ENCODE measurements around the gene ACMSD.
"Not testable (repeated sequence)": the region's sequence is repeated elsewhere in the genome, so short reads cannot be mapped to it uniquely, and the experiment has no call there.

ACMSD gene

GRCh38 chr2:134907441-134908116, 69.2 kb downstream of the ACMSD start:
- H3K9ac ChIP-seq (ENCODE audit: low read depth, low read length); H3K4me1 ChIP-seq (ENCODE audit: control insufficient read depth, insufficient read depth, low read length); H3K27me3 ChIP-seq (ENCODE audit: control insufficient read depth, insufficient read depth, low read length); H3K4me2 ChIP-seq (ENCODE audit: low read length); H3K4me3 ChIP-seq (ENCODE audit: low read length); H3K36me3 ChIP-seq (ENCODE audit: insufficient read depth, low read length); H3K9me3 ChIP-seq (replicated peaks; ENCODE audit: low read length): not testable (repeated sequence)

DNA sequence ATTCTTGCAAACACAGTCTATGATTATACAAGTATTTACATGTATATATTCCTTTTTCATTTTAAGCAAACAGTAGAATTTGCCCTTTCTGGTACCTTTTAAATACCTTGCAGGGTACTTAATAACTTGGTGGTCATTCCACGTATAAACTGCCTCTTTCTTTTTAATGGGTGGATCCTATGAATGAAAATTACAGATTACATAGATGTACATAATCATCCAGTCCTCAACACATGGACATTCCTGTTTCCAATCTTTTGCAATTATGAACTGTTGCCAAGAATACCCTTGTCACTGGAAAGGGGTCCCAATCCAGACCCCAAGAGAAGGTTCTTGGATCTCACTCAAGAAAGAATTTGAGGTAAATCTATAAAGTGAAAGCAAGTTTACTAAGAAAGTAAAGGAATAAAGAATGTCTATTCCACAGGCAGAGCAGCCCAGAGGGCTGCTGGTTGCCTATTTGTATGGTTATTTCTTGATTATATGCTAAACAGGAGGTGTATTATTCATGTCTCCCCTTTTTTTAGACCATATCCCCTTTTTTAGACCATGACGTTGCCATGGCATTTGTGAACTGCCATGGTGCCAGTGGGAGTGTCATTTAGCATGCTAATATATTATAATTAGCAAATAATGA, 72.5 kb downstream of the ACMSD start:
- Histone ChIP-seq H3K9me3 (replicated peaks; ENCODE audit: low read length) (no peaks in the 10 kb centered on the region), H3K27me3 (ENCODE audit: control insufficient read depth, insufficient read depth, low read length) (no peaks in the 10 kb centered on the region), H3K4me2 (ENCODE audit: low read length) (no peak overlapping the region), H3K4me3 (ENCODE audit: low read length) (no peak overlapping the region), H3K4me1 (ENCODE audit: control insufficient read depth, insufficient read depth, low read length) (no peaks in the 10 kb centered on the region), H3K9ac (ENCODE audit: low read depth, low read length) (no peak overlapping the region), H3K36me3 (ENCODE audit: insufficient read depth, low read length) (no peaks in the 10 kb centered on the region)

GRCh38 chr2:134911400-134911785, 73.0 kb downstream of the ACMSD start:
- Histone ChIP-seq H3K4me3 (ENCODE audit: low read length) (no peak overlapping the region), H3K27me3 (ENCODE audit: control insufficient read depth, insufficient read depth, low read length) (no peaks in the 10 kb centered on the region), H3K36me3 (ENCODE audit: insufficient read depth, low read length) (no peaks in the 10 kb centered on the region), H3K4me1 (ENCODE audit: control insufficient read depth, insufficient read depth, low read length) (no peaks in the 10 kb centered on the region), H3K9ac (ENCODE audit: low read depth, low read length) (no peak overlapping the region), H3K9me3 (replicated peaks; ENCODE audit: low read length) (no peaks in the 10 kb centered on the region), H3K4me2 (ENCODE audit: low read length) (no peak overlapping the region)

DNA sequence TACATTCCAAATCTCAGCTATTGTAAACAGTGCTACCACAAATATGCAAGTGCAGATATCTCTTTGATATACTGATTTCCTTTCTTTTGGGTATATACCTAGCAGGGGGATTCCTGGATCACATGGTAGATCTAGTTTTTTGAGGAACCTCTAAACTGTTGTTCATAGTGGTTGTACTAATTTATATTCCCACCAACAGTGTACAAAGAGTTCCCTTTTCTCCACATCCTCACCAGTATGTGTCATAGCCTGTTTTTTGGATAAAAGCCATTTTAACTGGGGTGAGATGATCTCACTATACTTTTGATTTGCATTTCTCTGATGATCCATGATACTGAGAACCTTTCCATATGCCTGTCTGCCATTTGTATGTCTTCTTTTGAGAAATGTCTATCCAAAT, 73.9 kb downstream of the ACMSD start:
- H3K36me3 ChIP-seq (ENCODE audit: insufficient read depth, low read length): no peaks in the 10 kb centered on the region
- no peaks in the 10 kb centered on the region for H3K4me1 ChIP-seq (ENCODE audit: control insufficient read depth, insufficient read depth, low read length)
- H3K4me3 ChIP-seq (ENCODE audit: low read length): no peak overlapping the region
- no peak overlapping the region for H3K9ac ChIP-seq (ENCODE audit: low read depth, low read length)
- no peaks in the 10 kb centered on the region for H3K27me3 ChIP-seq (ENCODE audit: control insufficient read depth, insufficient read depth, low read length)
- no peaks in the 10 kb centered on the region for H3K9me3 ChIP-seq (replicated peaks; ENCODE audit: low read length)
- no peak overlapping the region for H3K4me2 ChIP-seq (ENCODE audit: low read length)

- H3K9ac ChIP-seq (ENCODE audit: low read depth, low read length): peak overlapping the region; percentile 98
Measured at GRCh38 chr2:134917360-134917865, 79.0 kb downstream of the ACMSD start.

GRCh38 chr2:134917888-134918525, 79.6 kb downstream of the ACMSD start:
- H3K4me1 ChIP-seq (ENCODE audit: control insufficient read depth, insufficient read depth, low read length): peaks cover 10% of the 10 kb centered on the region
- no peaks in the 10 kb centered on the region for H3K9me3 ChIP-seq (replicated peaks; ENCODE audit: low read length)
- no peaks in the 10 kb centered on the region for H3K27me3 ChIP-seq (ENCODE audit: control insufficient read depth, insufficient read depth, low read length)
- peak overlapping the region; percentile 98 for H3K9ac ChIP-seq (ENCODE audit: low read depth, low read length)
- H3K36me3 ChIP-seq (ENCODE audit: insufficient read depth, low read length): no peaks in the 10 kb centered on the region
- peak overlapping the region; percentile 85 for H3K4me3 ChIP-seq (ENCODE audit: low read length)
- H3K4me2 ChIP-seq (ENCODE audit: low read length): peak overlapping the region; percentile 84

More at GRCh38 chr2:134917360-134917865, 79.0 kb downstream of the ACMSD start:
- Histone ChIP-seq H3K9me3 (replicated peaks; ENCODE audit: low read length) (no peaks in the 10 kb centered on the region), H3K36me3 (ENCODE audit: insufficient read depth, low read length) (no peaks in the 10 kb centered on the region), H3K4me1 (ENCODE audit: control insufficient read depth, insufficient read depth, low read length) (peaks cover 10% of the 10 kb centered on the region), H3K4me3 (ENCODE audit: low read length) (peak overlapping the region; percentile 85), H3K4me2 (ENCODE audit: low read length) (peak overlapping the region; percentile 84), H3K27me3 (ENCODE audit: control insufficient read depth, insufficient read depth, low read length) (no peaks in the 10 kb centered on the region)

GRCh38 chr2:134918526-134919340, 80.3 kb downstream of the ACMSD start, which contains the start of gene CCNT2:
Gene CCNT2, plus strand, starts transcription at chr2:134918822. Its CDS starts 33 bp downstream, at chr2:134918855.
- no peaks in the 10 kb centered on the region for H3K9me3 ChIP-seq (replicated peaks; ENCODE audit: low read length)
- peak within 1 kb of the TSS; percentile 85 for H3K4me3 ChIP-seq (ENCODE audit: low read length)
- peak within 1 kb of the TSS; percentile 85 for H3K4me2 ChIP-seq (ENCODE audit: low read length)
- no peaks in the 10 kb centered on the region for H3K27me3 ChIP-seq (ENCODE audit: control insufficient read depth, insufficient read depth, low read length)
- peak within 1 kb of the TSS; percentile 98 for H3K9ac ChIP-seq (ENCODE audit: low read depth, low read length)
- no peaks in the 10 kb centered on the region for H3K36me3 ChIP-seq (ENCODE audit: insufficient read depth, low read length)
- H3K4me1 ChIP-seq (ENCODE audit: control insufficient read depth, insufficient read depth, low read length): peaks cover 10% of the 10 kb centered on the region

- Histone ChIP-seq H3K27me3 (ENCODE audit: control insufficient read depth, insufficient read depth, low read length) (no peaks in the 10 kb centered on the region), H3K4me3 (ENCODE audit: low read length) (peak overlapping the region; percentile 85), H3K36me3 (ENCODE audit: insufficient read depth, low read length) (peaks cover under 1% of the 10 kb centered on the region), H3K4me2 (ENCODE audit: low read length) (peak overlapping the region; percentile 85), H3K4me1 (ENCODE audit: control insufficient read depth, insufficient read depth, low read length) (peaks cover 10% of the 10 kb centered on the region), H3K9ac (ENCODE audit: low read depth, low read length) (peak overlapping the region; percentile 98), H3K9me3 (replicated peaks; ENCODE audit: low read length) (no peaks in the 10 kb centered on the region)
Measured at GRCh38 chr2:134919341-134920210, 81.2 kb downstream of the ACMSD start.

DNA sequence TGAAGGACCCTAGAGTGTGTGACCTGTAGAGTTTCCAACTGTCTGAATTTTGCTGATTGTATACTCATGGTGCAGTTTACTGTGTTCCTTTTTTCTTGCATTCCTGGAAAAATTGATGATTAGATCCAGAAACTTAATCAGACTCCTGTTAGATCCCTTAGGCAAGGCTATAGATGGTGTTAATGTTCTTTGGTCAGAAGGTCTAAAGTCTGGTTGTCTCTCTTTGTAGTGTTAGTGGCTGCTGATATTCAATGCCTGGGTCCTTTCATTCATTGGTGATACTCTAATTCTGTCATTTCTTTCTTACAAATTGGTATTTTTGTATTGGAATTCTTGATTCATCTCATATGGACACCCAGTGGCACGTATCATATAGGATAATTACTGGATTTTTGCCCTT, 86.5 kb downstream of the ACMSD start:
- Histone ChIP-seq H3K4me1 (ENCODE audit: control insufficient read depth, insufficient read depth, low read length) (peaks cover 28% of the 10 kb centered on the region), H3K9ac (ENCODE audit: low read depth, low read length) (no peak overlapping the region), H3K4me2 (ENCODE audit: low read length) (no peak overlapping the region), H3K27me3 (ENCODE audit: control insufficient read depth, insufficient read depth, low read length) (no peaks in the 10 kb centered on the region), H3K4me3 (ENCODE audit: low read length) (no peak overlapping the region), H3K9me3 (replicated peaks; ENCODE audit: low read length) (no peaks in the 10 kb centered on the region), H3K36me3 (ENCODE audit: insufficient read depth, low read length) (peaks cover 6% of the 10 kb centered on the region)

DNA sequence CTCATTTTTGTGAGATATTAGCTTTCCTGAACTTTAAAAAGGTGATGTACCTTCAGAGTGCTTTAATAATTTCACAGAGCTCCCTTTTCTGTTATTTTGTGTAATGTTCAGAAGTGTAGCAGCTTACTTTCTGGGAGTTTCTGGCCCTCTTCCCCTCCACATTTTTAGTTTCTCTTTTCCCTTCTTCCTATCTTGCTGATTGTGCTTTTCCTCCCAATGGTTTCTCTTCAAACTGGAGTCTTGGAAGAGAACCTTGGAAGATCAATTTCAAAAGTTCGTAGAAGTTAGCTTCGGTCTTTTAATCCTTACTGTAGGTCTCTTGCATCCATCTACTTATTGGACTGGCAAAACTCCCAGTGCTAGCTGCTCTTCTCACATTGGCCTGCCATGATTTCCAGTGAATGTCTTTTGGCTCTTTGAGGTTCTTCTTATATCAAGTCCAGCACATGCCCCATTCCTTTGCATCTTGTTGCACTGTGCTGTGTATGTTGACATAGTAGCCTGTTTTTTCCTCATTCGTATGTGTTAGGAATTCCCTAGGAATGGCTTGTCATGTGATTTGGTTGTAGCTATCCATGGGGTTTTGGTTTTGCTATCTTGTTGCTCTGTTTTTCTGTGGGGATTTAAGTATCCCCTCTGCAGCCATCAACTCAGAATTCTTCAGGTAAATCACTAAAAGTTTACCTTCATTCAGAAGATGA, 88.0 kb downstream of the ACMSD start:
- H3K9me3 ChIP-seq (replicated peaks; ENCODE audit: low read length): no peaks in the 10 kb centered on the region
- H3K9ac ChIP-seq (ENCODE audit: low read depth, low read length): no peak overlapping the region
- peaks cover 6% of the 10 kb centered on the region for H3K36me3 ChIP-seq (ENCODE audit: insufficient read depth, low read length)
- H3K4me2 ChIP-seq (ENCODE audit: low read length): peak overlapping the region; percentile 14
- H3K4me1 ChIP-seq (ENCODE audit: control insufficient read depth, insufficient read depth, low read length): peaks cover 22% of the 10 kb centered on the region
- H3K4me3 ChIP-seq (ENCODE audit: low read length): no peak overlapping the region
- H3K27me3 ChIP-seq (ENCODE audit: control insufficient read depth, insufficient read depth, low read length): no peaks in the 10 kb centered on the region

Measured in skeletal muscle satellite cell (primary cell).